Cerebellar cortex (tissue), 1 donor: ENCODE results near the gene DHRS12.
"Not testable (repeated sequence)": the region's sequence is repeated elsewhere in the genome, so short reads cannot be mapped to it uniquely, and the experiment has no call there.

Experiments used
- DNase-seq: peaks from one replicate; pipeline ENCODE4 v3.0.0-alpha.2; 2015; ENCODE audit warnings: low spot score

The DHRS12 gene

GRCh38 chr13:51827254-51827653 is 23.3 kb upstream of the DHRS12 start:
- no peak for DNase-seq

- peak; percentile 54 for DNase-seq
Measured at GRCh38 chr13:51826606-51827005, 22.6 kb upstream of the DHRS12 start.

DNA sequence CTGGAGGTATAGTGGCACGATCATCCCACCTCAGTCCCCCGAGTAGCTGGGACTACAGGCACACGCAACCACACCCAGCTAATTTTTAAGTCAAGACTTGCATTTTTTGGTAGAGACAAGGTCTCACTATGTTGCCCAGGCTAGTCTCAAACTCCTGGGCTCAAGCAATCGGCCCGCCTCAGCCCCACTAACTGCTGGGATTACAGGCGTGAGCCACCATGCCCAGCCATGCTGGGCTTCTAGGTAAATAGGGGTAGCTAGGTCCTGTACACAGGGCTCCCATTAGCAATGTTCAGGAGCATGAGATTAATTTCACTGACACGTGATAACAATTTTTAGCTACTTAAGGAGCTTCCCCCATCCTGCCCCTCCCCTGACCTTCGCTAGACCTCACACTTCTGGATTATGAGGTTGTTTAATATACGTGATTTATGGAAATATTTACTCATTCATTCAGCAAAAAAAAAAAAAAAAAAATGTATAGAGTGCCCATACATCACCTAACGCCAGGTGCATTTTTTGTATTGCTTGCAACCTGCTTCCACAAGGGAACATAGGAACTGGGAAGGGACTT is 21.8 kb upstream of the DHRS12 start:
- DNase-seq = no peak

- no peak for DNase-seq
Measured at GRCh38 chr13:51825165-51825592, 21.2 kb upstream of the DHRS12 start.

- DNase-seq = not testable (repeated sequence)
Measured at GRCh38 chr13:51824712-51825111, 20.7 kb upstream of the DHRS12 start.

DNA sequence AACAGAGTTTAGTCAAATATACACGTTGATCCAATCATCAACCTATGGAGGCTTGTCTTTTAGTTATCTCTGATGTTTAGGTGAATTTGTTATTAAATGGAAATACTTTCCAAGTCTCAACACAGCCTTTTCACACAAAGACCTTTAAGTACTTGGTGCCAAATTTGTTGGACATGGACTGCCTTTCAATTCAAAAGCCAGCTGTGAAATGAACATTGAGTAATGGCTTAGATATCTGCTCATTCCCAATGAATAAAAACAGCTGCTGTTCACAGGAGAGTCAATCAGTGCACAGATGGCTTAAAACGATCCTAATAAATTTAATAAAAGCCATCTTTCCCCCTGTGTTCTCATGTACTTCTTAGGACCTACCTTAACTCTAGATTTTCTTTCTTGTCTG is 19.9 kb upstream of the DHRS12 start:
- DNase-seq = no peak

GRCh38 chr13:51823359-51823758 is 19.4 kb upstream of the DHRS12 start:
- no peak for DNase-seq

DNA sequence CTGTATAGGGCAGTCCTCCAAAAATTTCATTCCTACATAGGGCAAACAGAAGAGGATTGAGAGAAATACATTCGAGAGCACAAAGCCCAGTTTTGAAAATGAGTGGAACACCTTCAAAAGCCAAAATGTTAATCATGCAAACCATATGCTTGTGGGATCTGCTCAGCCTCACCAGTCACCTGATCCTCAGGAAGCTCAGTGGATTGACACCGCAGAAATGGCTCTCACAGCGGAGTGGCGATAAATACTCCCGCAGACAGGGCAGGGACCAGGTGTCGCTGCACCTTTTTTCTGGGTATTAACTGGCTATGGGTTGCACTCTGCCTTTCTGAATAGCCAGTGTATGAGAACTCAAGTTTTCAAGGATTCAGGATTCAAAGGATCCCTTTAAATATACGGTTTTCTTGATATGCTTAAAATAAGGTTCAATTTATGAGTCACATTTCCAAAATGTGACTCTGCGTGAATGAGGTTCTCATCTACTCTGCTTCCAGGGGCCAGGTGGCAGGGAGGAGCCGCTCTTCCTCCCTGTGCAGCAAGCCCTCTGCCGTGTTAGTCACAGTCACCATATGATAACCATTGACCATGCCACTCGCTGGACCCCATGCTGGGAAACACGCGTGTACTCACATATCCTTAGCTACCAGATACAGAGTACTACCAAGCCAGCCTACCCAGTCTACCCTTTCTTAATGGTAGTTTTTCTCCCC is 18.3 kb upstream of the DHRS12 start:
- DNase-seq = peak; percentile 77

DNA sequence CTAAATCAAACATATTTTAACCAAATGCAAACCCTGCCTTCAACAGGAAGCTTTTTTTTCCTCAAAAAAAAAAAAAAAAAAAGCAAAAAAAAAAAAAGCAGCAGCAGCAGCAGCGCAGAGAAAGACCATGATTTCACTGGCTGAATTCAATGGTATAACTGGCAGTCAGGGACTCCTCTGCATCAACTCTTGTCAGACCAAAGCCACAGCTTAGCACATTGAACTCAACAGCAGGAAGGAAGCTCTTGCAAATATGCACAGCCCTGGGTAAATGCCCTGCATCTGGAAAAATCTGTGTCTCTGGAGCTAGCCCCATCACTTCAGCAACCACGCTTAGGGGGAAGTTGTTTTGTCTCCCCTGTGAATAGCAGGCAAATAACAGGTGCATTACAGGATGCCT is 17.6 kb upstream of the DHRS12 start:
- peak; percentile 45 for DNase-seq

- DNase-seq = no peak
Measured at GRCh38 chr13:51820016-51820597, 16.1 kb upstream of the DHRS12 start.

- no peak for DNase-seq
Measured at GRCh38 chr13:51819544-51819943, 15.6 kb upstream of the DHRS12 start.

GRCh38 chr13:51818781-51819511 is 15.0 kb upstream of the DHRS12 start:
- no peak for DNase-seq

DNA sequence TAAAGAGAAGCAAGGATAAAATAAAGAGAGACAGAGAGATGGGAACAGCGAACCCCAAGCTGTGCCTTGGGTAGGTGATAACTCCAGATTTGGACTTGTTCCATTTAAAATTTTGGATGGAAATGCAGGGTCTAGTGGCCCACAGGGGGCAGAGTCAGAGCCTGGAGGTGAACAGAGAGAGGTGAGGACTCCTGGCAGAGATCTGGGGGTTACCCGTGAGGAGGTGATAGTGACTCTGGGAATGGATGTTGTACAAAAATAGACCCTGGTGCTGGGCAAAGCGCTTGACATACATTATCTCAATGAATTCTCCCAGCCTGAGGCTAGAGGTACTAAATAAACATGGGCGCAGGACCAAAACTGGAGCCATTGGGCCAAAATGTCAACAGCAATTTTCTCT is 14.3 kb upstream of the DHRS12 start:
- DNase-seq = no peak

DNA sequence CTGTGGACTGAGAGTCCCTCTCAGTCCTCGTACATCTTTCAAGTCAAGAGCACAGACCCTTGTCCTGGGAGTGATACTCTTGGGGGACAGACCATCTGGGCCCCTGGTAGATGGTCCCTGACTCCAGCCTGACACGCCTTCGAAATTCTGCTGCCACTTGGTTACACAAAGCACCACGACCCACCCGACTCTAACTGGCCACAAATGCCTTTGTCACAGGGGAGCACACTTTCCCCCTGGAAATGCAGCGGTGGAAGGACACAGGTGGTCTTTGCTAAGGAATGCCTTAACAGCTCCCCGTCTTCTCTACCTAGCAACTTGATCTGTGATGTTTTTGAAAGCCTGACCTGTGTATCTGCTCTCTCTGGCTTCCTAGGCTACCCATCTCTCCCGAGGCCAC is 13.8 kb upstream of the DHRS12 start:
- no peak for DNase-seq

DNA sequence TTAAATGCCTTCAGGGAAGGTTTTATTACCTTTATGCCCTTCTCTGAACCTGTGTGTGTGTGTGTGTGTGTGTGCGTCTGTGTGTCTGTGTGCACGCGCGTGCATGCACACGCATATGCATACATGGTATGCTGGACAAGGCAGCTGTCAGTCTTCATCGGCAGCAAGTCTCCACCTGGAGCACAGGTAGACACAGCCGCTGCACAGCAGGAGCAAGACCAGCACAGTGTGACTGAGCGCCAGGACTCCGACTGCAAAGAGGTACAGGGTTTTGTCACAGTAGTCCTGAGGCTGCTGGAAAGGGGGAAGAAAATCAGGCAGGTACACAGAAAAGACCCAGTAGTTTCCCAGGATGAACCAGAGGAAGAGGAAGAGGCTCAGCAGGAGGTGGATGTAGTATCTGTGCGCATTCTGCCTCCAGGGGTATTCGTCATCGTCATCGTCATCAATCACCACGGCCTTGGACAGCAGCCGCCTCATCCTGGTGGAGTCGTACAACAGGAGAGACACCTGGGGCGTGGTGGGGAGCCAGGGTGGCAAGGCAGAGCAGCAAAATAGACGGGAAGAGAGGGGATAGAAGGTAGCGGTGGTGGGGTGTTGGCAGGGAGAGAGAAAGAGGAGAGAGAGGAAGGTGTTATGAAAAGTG is 12.8 kb upstream of the DHRS12 start:
- no peak for DNase-seq

DNA sequence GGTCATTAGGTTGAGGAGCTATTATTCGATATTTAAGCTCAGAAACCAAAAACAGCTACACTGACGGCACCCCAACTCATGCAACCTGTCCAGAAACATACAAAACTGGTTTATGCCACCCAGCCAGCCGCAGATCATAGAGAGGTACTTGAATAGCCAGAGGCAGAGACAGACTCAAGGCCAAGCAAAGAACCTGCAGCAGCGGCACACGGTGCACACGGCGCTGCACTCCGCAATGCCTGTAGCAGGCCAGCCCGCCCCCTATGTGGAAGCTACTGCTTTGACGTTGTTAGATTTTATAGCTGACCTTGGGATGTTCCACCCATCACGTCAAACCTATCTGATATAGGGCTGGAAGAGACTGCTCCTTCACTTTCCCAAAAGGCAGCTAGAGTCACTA is 11.9 kb upstream of the DHRS12 start:
- DNase-seq = no peak

DNA sequence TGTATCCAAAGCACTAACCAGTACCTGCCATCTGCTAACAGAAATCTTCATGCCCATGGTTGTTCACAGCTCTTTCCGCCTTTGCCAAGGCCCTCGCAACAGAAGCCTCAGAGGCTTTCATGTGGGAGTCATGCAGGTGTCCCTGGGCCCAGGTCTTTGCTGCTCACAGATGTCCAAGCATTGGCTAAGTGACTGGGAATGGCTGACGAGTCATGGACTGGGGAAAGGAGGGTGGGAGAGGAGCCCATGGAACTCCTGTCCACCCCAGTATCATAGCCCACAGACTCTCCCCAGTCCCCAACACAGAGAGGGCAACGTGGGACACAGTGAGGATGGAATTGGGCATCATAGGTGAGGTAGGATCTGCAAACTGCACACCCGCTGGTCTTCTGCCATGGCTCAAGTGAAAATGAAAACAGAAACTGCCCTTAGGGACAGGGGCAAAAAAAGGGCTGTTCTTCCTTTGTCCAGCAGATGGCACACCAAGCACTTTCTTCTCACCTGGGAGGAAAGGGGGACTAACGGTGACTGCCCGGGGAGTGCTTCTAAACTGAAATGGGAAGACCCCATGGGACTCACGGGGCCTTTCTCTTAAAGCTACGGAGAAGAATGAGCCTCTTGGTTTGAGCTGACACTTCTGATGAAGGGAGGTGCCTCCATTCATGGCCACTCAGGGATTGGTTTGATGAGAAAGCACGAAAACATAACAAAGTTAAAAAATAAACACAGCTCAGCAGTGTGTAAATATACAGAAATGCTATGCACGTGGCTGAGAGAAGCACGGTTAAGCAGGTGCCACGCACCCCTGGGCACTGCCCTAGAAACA is 11.1 kb upstream of the DHRS12 start:
- peak; percentile 72 for DNase-seq

GRCh38 chr13:51814071-51814470 is 10.1 kb upstream of the DHRS12 start:
- DNase-seq = no peak

DNA sequence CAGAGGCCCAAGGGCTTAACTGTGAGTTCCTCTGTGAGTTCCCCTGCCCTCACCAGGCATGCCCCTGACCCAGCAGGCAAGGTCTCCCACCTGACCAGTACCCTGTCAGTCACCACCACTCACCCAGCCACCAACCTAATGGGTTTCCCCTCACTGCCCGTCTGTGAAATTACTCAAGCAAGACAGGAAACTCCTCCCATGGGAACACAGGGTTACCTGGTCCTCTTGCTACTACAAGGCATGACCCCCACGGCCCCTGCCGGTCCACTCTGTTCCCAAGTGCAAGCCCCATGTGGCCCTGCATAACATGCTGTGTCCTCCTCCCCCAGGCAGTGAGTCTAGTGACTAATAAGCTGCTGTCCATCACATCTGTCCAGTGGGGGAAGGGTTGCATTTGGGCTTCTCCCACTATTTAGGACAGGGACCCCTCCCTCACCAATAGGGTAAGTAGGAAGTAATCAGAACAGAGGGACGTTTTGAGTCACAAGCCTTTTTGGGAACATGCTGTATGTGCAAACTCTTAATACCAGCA is 8.0 kb upstream of the DHRS12 start:
- no peak for DNase-seq

DNA sequence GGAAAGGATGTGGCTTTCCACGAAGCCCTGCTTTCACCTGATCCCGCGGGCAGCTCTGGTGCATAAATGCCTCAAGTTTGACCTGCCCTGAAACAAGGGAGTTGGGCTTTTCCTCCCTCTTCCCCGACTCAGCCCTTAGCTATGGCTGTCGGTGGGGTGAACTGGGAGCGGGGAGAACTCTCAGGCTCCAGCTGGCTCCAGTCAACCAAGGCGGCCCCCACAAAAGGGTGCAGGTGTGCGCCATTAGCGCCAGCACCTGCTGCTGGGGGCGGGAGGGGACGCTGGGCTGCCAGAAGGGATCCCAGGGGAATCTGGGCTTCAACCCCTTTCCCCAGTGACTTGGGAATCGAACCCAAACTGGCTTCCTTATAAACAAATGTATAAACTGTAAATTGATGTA is 7.1 kb upstream of the DHRS12 start:
- DNase-seq = no peak

- DNase-seq = no peak
Measured at GRCh38 chr13:51808811-51809210, 4.8 kb upstream of the DHRS12 start.
